Ramos (cell line): ENCODE results near the gene MYO7B.

Experiments used
- in situ Hi-C: fragments of 300-500 bp; cut with MboI; formaldehyde crosslinking; loops from one replicate; pipeline ENCODE4 v1.14.3; 2022; ENCODE audit warnings: low sequenced_read_pairs; ENCODE audit not compliant: unreplicated experiment

The MYO7B gene

GRCh38 chr2:127621981-127622431, 86.5 kb downstream of the MYO7B start:
- in situ Hi-C loops = no loop called here

DNA sequence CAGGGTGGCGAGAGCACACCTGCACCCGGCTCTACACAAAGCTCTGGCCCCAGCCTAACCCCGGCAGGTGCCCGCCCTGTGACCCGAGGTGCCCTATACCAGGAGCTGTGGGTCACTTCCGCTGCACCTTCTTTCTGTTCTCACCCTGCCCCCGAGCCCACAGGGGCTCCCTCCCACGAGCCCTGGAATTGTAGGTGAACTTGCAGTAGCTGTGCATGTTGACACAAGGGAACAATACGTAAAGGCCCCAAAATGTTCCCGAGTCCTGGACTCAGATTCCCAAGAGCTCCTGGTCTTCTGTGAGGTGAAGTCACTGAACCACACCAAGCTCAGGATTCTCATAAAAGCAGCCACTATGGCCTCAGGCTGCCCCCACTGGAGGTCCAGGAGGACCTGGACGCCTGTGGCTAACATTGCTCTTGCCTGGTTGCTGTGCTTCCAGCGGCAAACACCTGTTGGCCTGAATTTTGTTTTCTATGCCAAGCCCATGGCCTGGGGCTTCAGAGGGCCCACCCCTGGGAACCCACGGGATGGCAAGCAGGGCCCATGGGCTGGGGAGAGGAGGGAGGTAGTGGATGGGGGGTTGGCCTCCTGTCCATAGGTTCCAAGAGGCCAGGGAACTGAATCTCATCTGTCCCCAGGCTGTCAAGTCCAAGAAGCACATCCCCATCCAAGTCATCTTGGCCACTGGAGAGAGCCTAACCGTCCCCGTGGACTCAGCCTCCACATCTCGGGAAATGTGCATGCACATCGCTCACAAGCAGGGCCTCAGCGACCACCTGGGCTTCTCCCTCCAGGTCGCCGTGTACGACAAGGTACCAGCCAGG, 87.3 kb downstream of the MYO7B start:
- in situ Hi-C loops = no loop called here

- in situ Hi-C loops = no loop called here
Observed at GRCh38 chr2:127623388-127624319, 88.2 kb downstream of the MYO7B start.

DNA sequence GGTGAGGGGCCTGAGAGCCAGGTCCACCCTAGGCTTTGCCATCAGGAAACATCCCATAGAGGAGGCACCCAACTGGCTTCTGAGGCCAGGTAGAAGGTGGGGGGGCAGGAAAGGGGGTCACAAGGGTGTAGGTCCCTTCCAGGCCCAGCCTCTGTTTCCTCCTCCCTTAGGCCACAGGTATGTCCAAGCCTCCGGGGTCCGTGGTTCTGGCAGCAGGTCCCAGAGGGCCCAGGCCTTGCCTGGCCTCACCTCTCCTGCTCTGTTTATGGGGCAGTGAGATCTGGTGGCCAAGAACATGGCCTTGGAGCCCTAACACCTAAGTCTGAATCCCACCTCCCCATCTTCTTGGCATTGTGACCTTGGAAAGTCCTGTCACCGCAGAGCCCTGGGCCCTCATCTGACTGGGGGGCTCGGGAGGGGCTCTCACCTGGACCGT, 88.9 kb downstream of the MYO7B start:
- in situ Hi-C loops = no loop called here

GRCh38 chr2:127624756-127625571, 89.5 kb downstream of the MYO7B start:
- in situ Hi-C loops = no loop called here

- in situ Hi-C loops = no loop called here
Observed at GRCh38 chr2:127625572-127625951, 90.1 kb downstream of the MYO7B start.

DNA sequence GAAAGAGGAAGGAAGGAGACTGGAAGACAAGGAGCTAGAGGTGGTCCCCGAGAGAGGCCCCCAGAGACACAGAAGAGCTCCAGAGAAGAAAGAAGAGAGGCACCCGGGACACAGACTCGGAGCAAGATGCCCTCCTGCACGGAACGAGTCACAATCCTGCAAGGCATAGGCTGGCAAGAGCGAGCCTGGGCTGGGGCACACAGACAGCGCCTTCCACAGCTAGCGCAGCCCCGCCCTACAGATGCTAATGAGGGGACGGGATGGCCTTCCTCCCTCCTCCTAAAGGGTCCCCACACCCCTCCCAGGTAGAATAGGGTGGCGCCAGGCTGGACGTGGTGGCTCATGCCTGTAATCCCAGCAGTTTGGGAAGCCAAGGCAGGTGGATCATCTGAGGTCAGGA, 90.7 kb downstream of the MYO7B start:
- in situ Hi-C loops = no loop called here

GRCh38 chr2:127626917-127627739, 91.6 kb downstream of the MYO7B start:
- in situ Hi-C loops = no loop called here

- in situ Hi-C loops = no loop called here
Observed at GRCh38 chr2:127627740-127628571, 92.5 kb downstream of the MYO7B start.

- in situ Hi-C loops = no loop called here
Observed at GRCh38 chr2:127628767-127629614, 93.5 kb downstream of the MYO7B start.

- in situ Hi-C loops = no loop called here
Observed at GRCh38 chr2:127629637-127630036, 94.2 kb downstream of the MYO7B start.

- in situ Hi-C loops = no loop called here
Observed at GRCh38 chr2:127630096-127630863, 94.8 kb downstream of the MYO7B start.

DNA sequence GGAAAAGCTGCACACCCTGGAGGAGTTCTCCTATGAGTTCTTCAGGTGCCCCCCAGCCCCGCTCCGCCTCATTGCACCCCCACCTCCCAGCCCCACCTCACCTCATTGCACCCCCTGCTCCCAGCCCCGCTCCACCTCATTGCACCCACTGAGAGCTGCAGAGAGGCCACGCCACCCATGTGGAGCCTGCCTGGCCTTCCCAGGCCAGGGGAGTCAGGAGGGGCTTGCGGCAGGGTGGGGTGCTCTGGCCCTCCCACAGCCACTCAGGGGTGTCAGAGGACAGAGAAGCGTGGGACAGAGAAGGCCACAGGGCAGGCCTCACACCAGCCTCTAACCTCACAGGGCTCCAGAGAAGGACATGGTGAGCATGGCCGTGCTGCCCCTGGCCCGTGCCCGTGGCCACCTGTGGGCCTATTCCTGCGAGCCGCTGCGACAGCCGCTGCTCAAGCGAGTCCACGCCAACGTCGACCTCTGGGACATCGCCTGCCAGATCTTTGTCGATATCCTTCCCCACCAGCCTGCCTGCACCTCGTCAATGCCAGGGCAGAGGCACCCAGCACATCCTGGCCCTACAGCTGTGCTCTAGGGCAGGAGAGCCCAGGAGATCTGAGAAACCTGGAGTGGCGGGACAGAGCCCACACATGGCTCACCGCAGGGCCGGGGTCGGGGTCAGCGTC, 95.5 kb downstream of the MYO7B start:
- in situ Hi-C loops = no loop called here

- in situ Hi-C loops = no loop called here
Observed at GRCh38 chr2:127631541-127631996, 96.1 kb downstream of the MYO7B start.

DNA sequence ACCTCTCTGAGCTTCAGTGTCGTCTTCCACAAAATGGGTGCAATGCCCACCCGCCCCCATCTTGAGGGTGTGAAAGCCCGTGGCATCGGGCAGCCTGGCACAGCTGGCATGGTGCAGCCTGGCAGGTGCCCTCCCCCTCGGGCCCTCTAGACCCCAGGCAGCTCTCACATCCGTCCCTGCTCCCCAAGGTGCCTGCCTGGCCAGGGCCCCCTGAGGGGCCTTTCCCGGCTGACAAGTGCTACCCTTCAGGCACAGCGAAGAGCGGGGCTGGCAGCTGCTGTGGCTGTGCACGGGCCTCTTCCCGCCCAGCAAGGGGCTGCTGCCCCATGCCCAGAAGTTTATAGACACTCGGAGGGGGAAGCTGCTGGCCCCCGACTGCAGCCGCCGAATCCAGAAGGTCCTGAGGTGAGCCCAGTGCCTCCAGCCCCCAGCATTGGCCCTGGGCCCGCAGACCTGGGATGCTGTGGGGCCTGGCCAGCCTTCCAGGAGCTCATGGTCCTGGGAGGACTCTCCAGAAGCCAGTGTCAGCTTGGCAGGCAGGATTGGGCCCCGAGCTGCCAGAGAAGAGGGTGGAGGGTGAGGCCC, 96.6 kb downstream of the MYO7B start:
- in situ Hi-C loops = no loop called here
